HCT116 (cell line): ENCODE results near the gene OSBPL10. TPM values are rescaled to one million over a fixed set of nuclear protein-coding genes. Genes with fewer than 3 reads are reported as not detected.

Experiments
- ATAC-seq: fragments of 200-7000 bp; cut with Tn5 transposase; 2 replicates; pipeline ENCODE4 v1.9.1; 2020; ENCODE audit warnings: mild to moderate bottlenecking, moderate library complexity
- BruUV-seq: library from RNA; stranded (reverse); fragments of 400-500 nt; replicated peaks from 2 replicates; lab custom pipeline; 2021; lab: Mats Ljungman, UMichigan
- CTCF ChIA-PET: fragments of 300-600 bp; sonication (Branson Sonifier 250); formaldehyde crosslinking; loops from one replicate; lab custom pipeline; 2021; ENCODE audit warnings: antibody characterized with exemption; lab: Charles Lee
- POLR2A ChIA-PET: fragments of 300-600, 350-600 bp; sonication (Branson Sonifier 250); formaldehyde crosslinking; loops from one replicate; lab custom pipeline; 2021; ENCODE audit warnings: antibody characterized with exemption; lab: Charles Lee
- RAD21 ChIA-PET, 2 experiments: fragments of 300-600 bp; sonication (Branson Sonifier 250); formaldehyde crosslinking; loops; one replicate each; lab custom pipeline; 2023; ENCODE audit warnings: low total read pairs in 2 of 2; ENCODE audit not compliant: uncharacterized antibody in 2 of 2, unreplicated experiment in 2 of 2, low non-redundant PET in 1 of 2; lab: Charles Lee
- DNase-seq: peaks from one replicate; pipeline ENCODE4 v3.0.0-alpha.2; 2010; ENCODE audit warnings: low read depth, low spot score
- H2AFZ ChIP-seq: fragments of 200-600 bp; shearing (Covaris generic), sonication (generic); 2 replicates; pipeline ENCODE4 v1.6.1; 2017; ENCODE audit warnings: low read depth, mixed run types, mixed read lengths, antibody characterized with exemption, low read length; ENCODE audit not compliant: poor library complexity, severe bottlenecking
- H3K27ac ChIP-seq: 2 replicates; pipeline ENCODE4 v1.5.1; 2012; ENCODE audit warnings: low read depth, low read length
- H3K27me3 ChIP-seq: fragments of 200-600 bp; sonication (generic); 2 replicates; pipeline ENCODE4 v1.6.1; 2016; ENCODE audit warnings: mixed run types, low read length, mixed read lengths; ENCODE audit not compliant: insufficient read depth
- H3K36me3 ChIP-seq, 2 experiments: fragments of 200-500 bp in 1 of 2; fragments of 200-600 bp in 1 of 2; sonication (Bioruptor generic) in 1 of 2; sonication (generic) in 1 of 2; 2 replicates each; pipeline versions ENCODE4 v1.5.1 to v1.6.1; 2014 to 2016; ENCODE audit warnings: low read length in 2 of 2, inconsistent platforms in 1 of 2, mixed read lengths in 1 of 2, mixed run types in 1 of 2; ENCODE audit not compliant: insufficient read depth in 2 of 2, control insufficient read depth in 1 of 2
- H3K4me1 ChIP-seq, 2 experiments: fragments of 200-600 bp in 1 of 2; sonication (generic) in 1 of 2; 2 replicates each; pipeline versions ENCODE4 v1.5.1 to v1.6.1; 2012 to 2017; ENCODE audit warnings: low read length in 2 of 2, inconsistent platforms in 1 of 2, mild to moderate bottlenecking in 1 of 2, mixed read lengths in 1 of 2, mixed run types in 1 of 2, moderate library complexity in 1 of 2; ENCODE audit not compliant: insufficient read depth in 2 of 2, control insufficient read depth in 1 of 2
- H3K4me2 ChIP-seq: fragments of 200-600 bp; sonication (generic); 2 replicates; pipeline ENCODE4 v1.6.1; 2017; ENCODE audit warnings: mixed run types, low read length, mixed read lengths
- H3K4me3 ChIP-seq, 2 experiments: fragments of 200-600 bp in 1 of 2; sonication (generic) in 1 of 2; replicated peaks in 1 of 2; 2 replicates each; pipeline ENCODE4 v1.5.1; 2011 to 2016; ENCODE audit warnings: low read length in 2 of 2, control low read depth in 1 of 2, low read depth in 1 of 2, mild to moderate bottlenecking in 1 of 2, mixed read lengths in 1 of 2, mixed run types in 1 of 2
- H3K79me2 ChIP-seq: fragments of 200-600 bp; sonication (generic); 2 replicates; pipeline ENCODE4 v1.6.1; 2017; ENCODE audit warnings: mild to moderate bottlenecking, mixed run types, low read length, moderate library complexity, mixed read lengths; ENCODE audit not compliant: insufficient read depth
- H3K9ac ChIP-seq: fragments of 200-600 bp; sonication (generic); 2 replicates; pipeline ENCODE4 v1.6.1; 2016; ENCODE audit warnings: low read length, mixed read lengths
- H3K9me2 ChIP-seq: fragments of 200-600 bp; sonication (generic), shearing (Covaris generic); 2 replicates; pipeline ENCODE4 v1.6.1; 2017; ENCODE audit warnings: mixed run types, mild to moderate bottlenecking, moderate library complexity; ENCODE audit not compliant: insufficient read depth
- H3K9me3 ChIP-seq, 2 experiments: fragments of 200-500 bp in 1 of 2; fragments of 200-600 bp in 1 of 2; sonication (Bioruptor generic) in 1 of 2; sonication (generic) in 1 of 2; 2 replicates each; pipeline ENCODE4 v1.6.1; 2014 to 2017; ENCODE audit warnings: low read length in 2 of 2, mixed read lengths in 2 of 2, inconsistent platforms in 1 of 2, low read depth in 1 of 2, mild to moderate bottlenecking in 1 of 2, mixed run types in 1 of 2, moderate library complexity in 1 of 2; ENCODE audit not compliant: control insufficient read depth in 1 of 2, insufficient read depth in 1 of 2
- H4K20me1 ChIP-seq: fragments of 200-600 bp; sonication (generic), shearing (Covaris generic); 2 replicates; pipeline ENCODE4 v1.6.1; 2017; ENCODE audit warnings: mixed run types, mild to moderate bottlenecking, moderate library complexity; ENCODE audit not compliant: insufficient read depth
- CEBPB ChIP-seq: IDR thresholded peaks from 2 replicates; pipeline ENCODE4 v1.6.1; 2012; ENCODE audit warnings: low read depth
- EGR1 ChIP-seq: IDR thresholded peaks from 2 replicates; pipeline ENCODE4 v1.6.1; 2012; ENCODE audit warnings: low read depth
- ELF1 ChIP-seq: IDR thresholded peaks from 2 replicates; pipeline ENCODE4 v1.6.1; 2012; ENCODE audit warnings: low read depth, borderline replicate concordance
- EZH2 ChIP-seq: fragments of 200-600 bp; sonication (generic); IDR thresholded peaks from 2 replicates; pipeline ENCODE4 v1.6.1; 2017; ENCODE audit warnings: antibody characterized with exemption, mixed run types
- FOSL1 ChIP-seq: IDR thresholded peaks from 2 replicates; pipeline ENCODE4 v1.6.1; 2012; ENCODE audit warnings: low read depth
- MAX ChIP-seq: IDR thresholded peaks from 2 replicates; pipeline ENCODE4 v1.6.1; 2012
- POLR2AphosphoS5 ChIP-seq: IDR thresholded peaks from 2 replicates; pipeline ENCODE4 v1.6.1; 2011; ENCODE audit warnings: mild to moderate bottlenecking, low read depth, low read length, moderate library complexity
- SRF ChIP-seq: IDR thresholded peaks from 2 replicates; pipeline ENCODE4 v1.6.1; 2012; ENCODE audit warnings: low read depth
- YY1 ChIP-seq: IDR thresholded peaks from 2 replicates; pipeline ENCODE4 v1.6.1; 2011; ENCODE audit warnings: low read length, low read depth, moderate library complexity, mild to moderate bottlenecking; ENCODE audit not compliant: insufficient replicate concordance; ENCODE audit errors: extremely low read depth
- ZNF274 ChIP-seq: fragments of 200-500 bp; sonication (Bioruptor generic); IDR thresholded peaks from 2 replicates; pipeline ENCODE4 v1.6.1; 2014; ENCODE audit warnings: mild to moderate bottlenecking, low read depth, low read length, inconsistent platforms
- intact Hi-C: fragments of 100-400 bp; cut with micrococcal nuclease; formaldehyde crosslinking; loops from 2 replicates; pipeline ENCODE4 v1.10.0; 2022
- total RNA-seq: library from RNA; stranded (reverse); gene quantifications from one replicate; pipeline ENCODE4 v1.2.1, GENCODE V29; 2021; ENCODE audit not compliant: unreplicated experiment

OSBPL10 gene
- total RNA-seq, 1 experiment from 2014 or later: 25.8 TPM

GRCh38 chr3:31882895-31883294, 98.2 kb downstream of the OSBPL10 start (continued):
- no peak for TF ChIP-seq EGR1
- no peak for TF ChIP-seq YY1
- TF ChIP-seq POLR2AphosphoS5: no peak
- no peak for TF ChIP-seq CEBPB
- TF ChIP-seq ZNF274: no peak

GRCh38 chr3:31882431-31882830, 98.6 kb downstream of the OSBPL10 start:
- no peak overlapping the region for H3K4me3 ChIP-seq
- ChIA-PET CTCF (no interaction called here), POLR2A (interaction anchor here (1.2 kb wide), 1 partner anchor 19 kb away, joined by 3 read pairs; no protein-coding TSS in a partner anchor)
- intact Hi-C loops: no loop called here
- no peaks in the 10 kb centered on the region for H3K4me1 ChIP-seq
- H2AFZ ChIP-seq: no peak overlapping the region
- H3K79me2 ChIP-seq: no peaks in the 10 kb centered on the region
- H3K4me2 ChIP-seq: no peak overlapping the region
- H3K9ac ChIP-seq: no peak overlapping the region
- no peaks in the 10 kb centered on the region for H3K9me3 ChIP-seq
- DNase-seq: no peak
- TF ChIP-seq FOSL1 (no peak), SRF (no peak), EZH2 (no peak), ZNF274 (no peak), ELF1 (no peak), MAX (no peak)
- TF ChIP-seq, all 23 proteins: peak for 0
- H3K9me2 ChIP-seq: no peaks in the 10 kb centered on the region
- no peaks in the 10 kb centered on the region for H4K20me1 ChIP-seq
- RAD21 ChIA-PET: no interaction called here
- no peak for ATAC-seq
- H3K27me3 ChIP-seq: no peaks in the 10 kb centered on the region
- no peaks in the 10 kb centered on the region for H3K36me3 ChIP-seq
- BruUV-seq: no TSS peak
- no peak overlapping the region for H3K27ac ChIP-seq
